ENCODE measurements around the gene USP47. TPM values are rescaled to one million over a fixed set of nuclear protein-coding genes. Genes with fewer than 3 reads are reported as not detected.

The USP47 gene
- total RNA-seq, 1 donor from 2014 or later = 81.5 TPM

DNA sequence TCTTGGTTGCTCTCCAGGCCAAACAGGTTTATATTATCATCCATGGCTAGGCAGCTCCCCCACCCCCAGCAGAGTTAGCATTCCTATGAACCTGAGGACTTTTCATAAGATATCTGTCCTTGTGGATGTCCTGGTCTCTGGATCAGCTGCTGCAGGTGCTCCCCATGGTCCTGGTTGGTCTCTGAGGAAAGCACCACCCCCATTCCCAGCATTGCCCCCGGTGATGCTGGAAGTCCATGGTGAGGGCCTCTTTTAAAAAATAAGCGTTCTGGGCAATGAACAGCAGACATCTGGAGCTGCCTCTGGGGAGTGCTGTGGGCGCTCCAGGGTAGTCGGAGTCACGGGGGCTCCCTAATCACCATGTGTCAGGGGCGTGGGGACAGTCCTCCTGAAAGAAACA lies 140.1 kb downstream of the USP47 start:
- no peak for DNase-seq (ENCODE audit: low spot score, unreplicated experiment)
- Mint-ChIP-seq H3K27me3 (no peaks in the 10 kb centered on the region), H3K27ac (peak overlapping the region; percentile 62), H3K4me1 (ENCODE audit: low read depth) (peaks cover 1% of the 10 kb centered on the region), H3K9me3 (ENCODE audit: low read depth) (no peaks in the 10 kb centered on the region), H3K36me3 (ENCODE audit: insufficient read depth) (peaks cover 15% of the 10 kb centered on the region), H3K4me3 (ENCODE audit: low read depth) (no peak overlapping the region)
- TF ChIP-seq, protein P1, sequence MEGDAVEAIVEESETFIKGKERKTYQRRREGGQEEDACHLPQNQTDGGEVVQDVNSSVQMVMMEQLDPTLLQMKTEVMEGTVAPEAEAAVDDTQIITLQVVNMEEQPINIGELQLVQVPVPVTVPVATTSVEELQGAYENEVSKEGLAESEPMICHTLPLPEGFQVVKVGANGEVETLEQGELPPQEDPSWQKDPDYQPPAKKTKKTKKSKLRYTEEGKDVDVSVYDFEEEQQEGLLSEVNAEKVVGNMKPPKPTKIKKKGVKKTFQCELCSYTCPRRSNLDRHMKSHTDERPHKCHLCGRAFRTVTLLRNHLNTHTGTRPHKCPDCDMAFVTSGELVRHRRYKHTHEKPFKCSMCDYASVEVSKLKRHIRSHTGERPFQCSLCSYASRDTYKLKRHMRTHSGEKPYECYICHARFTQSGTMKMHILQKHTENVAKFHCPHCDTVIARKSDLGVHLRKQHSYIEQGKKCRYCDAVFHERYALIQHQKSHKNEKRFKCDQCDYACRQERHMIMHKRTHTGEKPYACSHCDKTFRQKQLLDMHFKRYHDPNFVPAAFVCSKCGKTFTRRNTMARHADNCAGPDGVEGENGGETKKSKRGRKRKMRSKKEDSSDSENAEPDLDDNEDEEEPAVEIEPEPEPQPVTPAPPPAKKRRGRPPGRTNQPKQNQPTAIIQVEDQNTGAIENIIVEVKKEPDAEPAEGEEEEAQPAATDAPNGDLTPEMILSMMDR (IDR thresholded peaks at IDR 0.05; ENCODE audit: unreplicated experiment) = no peak

DNA sequence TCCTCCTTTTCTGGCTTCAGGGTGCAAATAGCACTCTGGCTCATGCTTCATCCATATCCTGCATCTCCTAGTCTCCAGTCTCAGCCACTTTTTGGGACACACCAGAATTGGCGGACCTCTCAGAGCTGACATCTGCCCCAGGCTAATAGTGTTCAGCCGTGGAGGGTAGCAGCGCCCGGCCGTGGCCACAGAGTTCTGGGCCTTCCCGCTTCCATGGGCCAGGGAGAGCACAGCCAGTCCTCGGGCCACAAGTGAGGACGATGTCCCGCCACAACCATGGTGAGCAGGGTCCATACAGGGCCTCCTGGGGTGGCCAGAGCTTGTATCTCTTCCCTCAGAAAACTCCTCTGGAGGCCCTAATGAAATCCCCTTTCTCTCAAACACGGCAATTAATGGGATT lies 140.7 kb downstream of the USP47 start:
- peaks cover 2% of the 10 kb centered on the region for H3K4me1 Mint-ChIP-seq (ENCODE audit: low read depth)
- DNase-seq (ENCODE audit: low spot score, unreplicated experiment) = no peak
- TF ChIP-seq, protein P1 (IDR thresholded peaks at IDR 0.05; ENCODE audit: unreplicated experiment) = no peak
- H3K9me3 Mint-ChIP-seq (ENCODE audit: low read depth) = no peaks in the 10 kb centered on the region
- H3K27me3 Mint-ChIP-seq = no peaks in the 10 kb centered on the region
- no peak overlapping the region for H3K4me3 Mint-ChIP-seq (ENCODE audit: low read depth)
- H3K36me3 Mint-ChIP-seq (ENCODE audit: insufficient read depth) = peaks cover 14% of the 10 kb centered on the region
- H3K27ac Mint-ChIP-seq = no peak overlapping the region

DNA sequence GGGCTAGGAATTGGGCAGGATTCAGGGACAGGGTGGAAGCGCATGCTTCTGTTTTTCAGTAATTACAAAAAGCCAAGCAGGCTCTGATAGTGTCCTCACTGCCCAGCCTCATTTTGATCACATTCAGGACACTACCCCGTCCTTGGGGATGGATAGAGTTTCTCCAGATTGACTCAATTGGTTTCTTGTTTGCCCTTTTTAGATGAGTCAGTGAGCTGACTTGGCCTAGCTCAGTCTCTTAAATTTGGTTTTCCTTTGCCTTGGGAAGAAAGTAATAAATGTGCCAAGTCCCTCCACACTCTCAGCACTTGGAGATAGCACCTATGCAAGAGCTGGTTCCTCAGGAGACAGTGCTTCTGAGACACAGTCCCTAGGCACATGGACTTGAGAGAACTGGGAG lies 141.2 kb downstream of the USP47 start:
- peaks cover 5% of the 10 kb centered on the region for H3K4me1 Mint-ChIP-seq (ENCODE audit: low read depth)
- no peak for DNase-seq (ENCODE audit: low spot score, unreplicated experiment)
- H3K9me3 Mint-ChIP-seq (ENCODE audit: low read depth) = no peaks in the 10 kb centered on the region
- H3K4me3 Mint-ChIP-seq (ENCODE audit: low read depth) = no peak overlapping the region
- no peaks in the 10 kb centered on the region for H3K27me3 Mint-ChIP-seq
- TF ChIP-seq, protein P1 (IDR thresholded peaks at IDR 0.05; ENCODE audit: unreplicated experiment) = no peak
- H3K36me3 Mint-ChIP-seq (ENCODE audit: insufficient read depth) = peaks cover 18% of the 10 kb centered on the region
- no peak overlapping the region for H3K27ac Mint-ChIP-seq

- no peak for DNase-seq (ENCODE audit: low spot score, unreplicated experiment)
- Mint-ChIP-seq H3K27me3 (no peaks in the 10 kb centered on the region), H3K36me3 (ENCODE audit: insufficient read depth) (peaks cover 17% of the 10 kb centered on the region), H3K27ac (no peak overlapping the region), H3K4me3 (ENCODE audit: low read depth) (no peak overlapping the region), H3K4me1 (ENCODE audit: low read depth) (peaks cover 9% of the 10 kb centered on the region), H3K9me3 (ENCODE audit: low read depth) (no peaks in the 10 kb centered on the region)
- TF ChIP-seq, protein P1 (IDR thresholded peaks at IDR 0.05; ENCODE audit: unreplicated experiment) = no peak
Observed at GRCh38 chr11:11983427-11983826, 141.7 kb downstream of the USP47 start.

- peaks cover 9% of the 10 kb centered on the region for H3K4me1 Mint-ChIP-seq (ENCODE audit: low read depth)
- H3K27me3 Mint-ChIP-seq = no peaks in the 10 kb centered on the region
- H3K4me3 Mint-ChIP-seq (ENCODE audit: low read depth) = no peak overlapping the region
- H3K27ac Mint-ChIP-seq = no peak overlapping the region
- DNase-seq (ENCODE audit: low spot score, unreplicated experiment) = no peak
- no peaks in the 10 kb centered on the region for H3K9me3 Mint-ChIP-seq (ENCODE audit: low read depth)
- H3K36me3 Mint-ChIP-seq (ENCODE audit: insufficient read depth) = peaks cover 18% of the 10 kb centered on the region
- TF ChIP-seq, protein P1 (IDR thresholded peaks at IDR 0.05; ENCODE audit: unreplicated experiment) = no peak
Observed at GRCh38 chr11:11984563-11984962, 142.8 kb downstream of the USP47 start.
